ENCODE results near the gene AGBL3.
A peak's percentile ranks its signal among the peaks of the same experiment; 100 is the strongest.
"Not testable (repeated sequence)": the region's sequence is repeated elsewhere in the genome, so short reads cannot be mapped to it uniquely, and the experiment has no call there.

AGBL3 gene

DNA sequence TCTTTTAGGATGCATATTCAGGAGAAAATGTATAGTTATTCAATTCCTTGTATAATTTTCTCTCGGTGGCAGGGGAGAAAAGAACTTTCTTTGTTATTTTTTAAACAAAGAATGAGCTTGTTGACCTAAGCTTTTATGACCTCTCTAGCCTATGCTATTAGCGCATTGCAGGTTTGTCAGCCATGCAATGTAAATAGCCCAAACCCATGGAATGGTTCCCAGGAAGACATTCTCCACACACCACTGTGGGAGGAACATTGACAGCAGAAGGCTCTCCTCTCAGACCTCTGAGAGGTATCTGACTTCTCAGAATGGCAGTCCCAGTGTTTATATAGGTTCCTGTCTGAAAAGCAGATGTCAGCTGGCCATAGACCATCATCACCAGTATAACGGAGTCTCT lies 19.6 kb upstream of the AGBL3 start:
- whole genome bisulfite sequencing, 2 experiments (ENCODE audit: insufficient coverage in 2 of 2) = 83 to 100% methylated on average over 1 of the region's 3 CpGs
- no peaks in the 10 kb centered on the region for H3K9me3 ChIP-seq (ENCODE audit: control insufficient read depth, low read length)
- H3K27ac ChIP-seq (ENCODE audit: low read depth, low read length, severe bottlenecking) = no peak overlapping the region
- H3K4me3 ChIP-seq (ENCODE audit: extremely low read depth, insufficient read depth, low read length, poor library complexity, severe bottlenecking) = no peak overlapping the region
- H3K36me3 ChIP-seq (ENCODE audit: control insufficient read depth, insufficient read depth, low read length) = peaks cover 80% of the 10 kb centered on the region
- H3K4me1 ChIP-seq (ENCODE audit: control insufficient read depth, insufficient read depth, low read length, poor library complexity, severe bottlenecking) = no peaks in the 10 kb centered on the region

DNA sequence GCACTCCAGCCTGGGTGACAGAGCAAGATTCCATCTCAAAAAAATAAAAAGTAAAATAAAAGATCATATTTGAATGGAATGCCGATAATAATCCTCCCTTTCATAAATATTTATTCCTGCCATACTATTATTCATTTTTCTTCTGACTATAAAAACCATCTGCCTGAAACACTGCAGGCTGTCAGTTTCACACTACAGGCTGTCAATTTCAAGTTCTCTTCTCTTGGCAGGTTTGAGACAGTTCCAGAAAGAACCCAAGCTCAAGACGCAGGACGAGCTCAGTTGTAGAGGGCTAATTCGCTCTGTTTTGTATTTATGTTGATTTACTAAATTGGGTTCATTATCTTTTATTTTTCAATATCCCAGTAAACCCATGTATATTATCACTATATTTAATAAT lies 18.2 kb upstream of the AGBL3 start:
- no CpG with 5 or more reads among the region's 4 CpGs for WGBS, 2 experiments (ENCODE audit: insufficient coverage in 2 of 2)
- Histone ChIP-seq H3K4me3 (ENCODE audit: extremely low read depth, insufficient read depth, low read length, poor library complexity, severe bottlenecking) (no peak overlapping the region), H3K4me1 (ENCODE audit: control insufficient read depth, insufficient read depth, low read length, poor library complexity, severe bottlenecking) (no peaks in the 10 kb centered on the region), H3K36me3 (ENCODE audit: control insufficient read depth, insufficient read depth, low read length) (peaks cover 67% of the 10 kb centered on the region), H3K9me3 (ENCODE audit: control insufficient read depth, low read length) (no peaks in the 10 kb centered on the region), H3K27ac (ENCODE audit: low read depth, low read length, severe bottlenecking) (no peak overlapping the region)

DNA sequence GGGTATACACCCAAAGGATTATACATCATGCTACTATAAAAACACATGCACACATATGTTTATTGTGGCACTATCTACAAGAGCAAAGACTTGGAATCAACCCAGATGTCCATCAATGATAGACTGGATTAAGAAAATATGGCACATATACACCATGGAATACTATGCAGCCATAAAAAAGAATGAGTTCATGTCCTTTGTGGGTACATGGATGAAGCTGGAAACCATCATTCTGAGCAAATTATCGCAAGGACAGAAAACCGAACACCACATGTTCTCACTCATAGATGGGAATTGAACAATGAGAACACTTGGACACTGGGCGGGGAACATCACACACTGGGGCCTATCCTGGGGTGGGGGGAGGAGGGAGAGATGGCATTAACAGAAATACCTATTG lies 4.7 kb upstream of the AGBL3 start:
- H3K27ac ChIP-seq (ENCODE audit: low read depth, low read length, severe bottlenecking); H3K4me3 ChIP-seq (ENCODE audit: extremely low read depth, insufficient read depth, low read length, poor library complexity, severe bottlenecking); H3K4me1 ChIP-seq (ENCODE audit: control insufficient read depth, insufficient read depth, low read length, poor library complexity, severe bottlenecking); H3K36me3 ChIP-seq (ENCODE audit: control insufficient read depth, insufficient read depth, low read length); H3K9me3 ChIP-seq (ENCODE audit: control insufficient read depth, low read length): not testable (repeated sequence)
- WGBS, 2 experiments (ENCODE audit: insufficient coverage in 2 of 2) = 83% methylated on average over 1 of the region's 3 CpGs; no CpG with 5 or more reads in 1 of the 2 experiments

DNA sequence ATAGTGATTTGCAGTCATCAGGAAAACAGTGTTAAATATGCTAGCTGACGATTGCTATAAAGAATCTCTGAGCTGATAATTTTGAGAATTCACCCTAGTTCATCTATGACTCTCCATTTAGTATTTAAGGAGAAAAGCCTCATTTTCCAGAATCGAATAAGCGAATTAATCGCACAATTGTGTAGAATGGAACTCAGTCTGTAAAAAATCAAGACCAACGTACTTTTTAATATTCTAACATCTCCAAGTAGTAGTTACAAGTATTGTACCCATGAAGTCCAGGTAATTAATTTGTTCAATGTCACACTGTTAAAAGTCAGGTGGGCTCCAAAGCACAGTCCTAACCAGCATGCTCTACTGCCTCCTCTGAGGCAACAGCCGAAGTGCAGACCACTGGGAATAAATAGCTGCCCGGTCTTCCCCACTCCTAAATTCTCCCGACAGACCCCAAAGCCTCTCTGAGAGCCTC lies 380 bp upstream of the AGBL3 start:
- Histone ChIP-seq H3K36me3 (ENCODE audit: control insufficient read depth, insufficient read depth, low read length) (peaks cover 2% of the 10 kb centered on the region), H3K27ac (ENCODE audit: low read depth, low read length, severe bottlenecking) (no peak overlapping the region)

DNA sequence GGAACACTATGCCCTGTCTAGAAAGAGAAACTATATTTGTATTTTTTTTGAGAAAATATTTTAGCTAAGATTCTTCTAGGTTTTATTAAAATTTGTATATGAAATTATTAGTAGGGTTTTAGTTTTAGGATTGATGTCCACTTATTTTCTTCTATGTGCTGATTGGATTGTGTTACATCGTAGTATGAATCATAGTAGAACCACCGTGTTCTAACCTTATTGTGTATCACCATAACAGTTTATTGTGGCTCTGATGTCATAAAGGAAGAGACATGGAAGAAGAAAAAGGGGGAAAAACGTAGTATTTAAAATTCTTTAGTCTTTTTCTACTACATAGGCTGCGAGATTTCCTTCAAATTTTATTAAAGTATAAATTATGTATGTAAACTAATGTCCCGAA lies 1.9 kb downstream of the AGBL3 start:
- no peak overlapping the region for H3K27ac ChIP-seq (ENCODE audit: low read depth, low read length, severe bottlenecking)
- H3K9me3 ChIP-seq (ENCODE audit: control insufficient read depth, low read length) = no peaks in the 10 kb centered on the region
- peaks cover 2% of the 10 kb centered on the region for H3K36me3 ChIP-seq (ENCODE audit: control insufficient read depth, insufficient read depth, low read length)
- peaks cover 15% of the 10 kb centered on the region for H3K4me1 ChIP-seq (ENCODE audit: control insufficient read depth, insufficient read depth, low read length, poor library complexity, severe bottlenecking)
- WGBS, 2 experiments (ENCODE audit: insufficient coverage in 2 of 2) = no CpG with 5 or more reads among the region's 5 CpGs
- no peak overlapping the region for H3K4me3 ChIP-seq (ENCODE audit: extremely low read depth, insufficient read depth, low read length, poor library complexity, severe bottlenecking)

More for the DNA sequence above, 380 bp upstream of the AGBL3 start:
- Histone ChIP-seq H3K4me1 (ENCODE audit: control insufficient read depth, insufficient read depth, low read length, poor library complexity, severe bottlenecking) (no peaks in the 10 kb centered on the region), H3K9me3 (ENCODE audit: control insufficient read depth, low read length) (no peaks in the 10 kb centered on the region), H3K4me3 (ENCODE audit: extremely low read depth, insufficient read depth, low read length, poor library complexity, severe bottlenecking) (peak overlapping the region; percentile 72)
- WGBS, 2 experiments (ENCODE audit: insufficient coverage in 2 of 2) = 17 to 44% methylated on average over 2 to 3 of the region's 8 CpGs

DNA sequence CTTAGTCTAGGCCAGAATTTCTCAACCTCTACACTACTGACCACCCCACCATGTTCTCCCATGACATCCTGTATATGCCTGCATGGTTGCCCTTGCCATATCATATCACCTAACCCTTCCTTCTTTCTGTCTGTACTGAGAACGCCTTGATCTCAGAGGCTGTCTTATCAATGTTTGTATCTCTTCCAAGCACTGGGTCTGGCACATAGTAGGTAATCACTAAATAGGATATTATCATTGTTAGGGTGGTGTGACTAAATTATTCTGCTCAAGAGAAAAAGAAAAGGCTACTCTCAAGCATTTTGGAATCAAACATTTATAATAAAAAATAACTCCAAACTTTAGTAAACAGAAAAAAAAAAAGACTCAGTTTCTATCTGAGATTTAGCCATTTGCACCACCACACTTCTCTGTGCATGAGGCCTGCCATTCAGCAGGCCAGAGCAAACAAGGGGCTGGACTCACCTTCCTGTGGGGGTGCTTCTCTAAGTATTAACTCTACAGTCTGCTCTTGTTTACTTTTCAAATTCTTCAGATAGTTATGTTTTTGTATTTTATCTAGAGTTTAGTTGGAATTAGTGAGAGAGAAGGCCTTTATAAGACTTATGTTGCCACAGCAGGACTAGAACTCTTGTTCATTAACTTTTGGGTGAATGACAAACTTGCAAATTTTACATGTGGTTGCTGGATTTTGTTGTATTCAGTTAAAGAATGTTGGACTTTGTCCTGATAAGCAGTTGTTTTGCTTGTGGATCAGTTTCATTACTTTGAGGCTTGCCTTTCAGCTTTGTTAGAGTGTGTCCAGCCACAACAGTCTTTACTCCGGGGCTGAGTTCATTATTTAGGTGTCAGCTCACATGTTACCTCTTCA lies 5.4 kb downstream of the AGBL3 start:
- H3K4me1 ChIP-seq (ENCODE audit: control insufficient read depth, insufficient read depth, low read length, poor library complexity, severe bottlenecking) = peaks cover 15% of the 10 kb centered on the region
- peak overlapping the region; percentile 60 for H3K27ac ChIP-seq (ENCODE audit: low read depth, low read length, severe bottlenecking)
- WGBS, 2 experiments (ENCODE audit: insufficient coverage in 2 of 2) = 100% methylated on average over 1 of the region's 2 CpGs
- H3K4me3 ChIP-seq (ENCODE audit: extremely low read depth, insufficient read depth, low read length, poor library complexity, severe bottlenecking) = no peak overlapping the region
- peaks cover 14% of the 10 kb centered on the region for H3K36me3 ChIP-seq (ENCODE audit: control insufficient read depth, insufficient read depth, low read length)
- H3K9me3 ChIP-seq (ENCODE audit: control insufficient read depth, low read length) = no peaks in the 10 kb centered on the region

DNA sequence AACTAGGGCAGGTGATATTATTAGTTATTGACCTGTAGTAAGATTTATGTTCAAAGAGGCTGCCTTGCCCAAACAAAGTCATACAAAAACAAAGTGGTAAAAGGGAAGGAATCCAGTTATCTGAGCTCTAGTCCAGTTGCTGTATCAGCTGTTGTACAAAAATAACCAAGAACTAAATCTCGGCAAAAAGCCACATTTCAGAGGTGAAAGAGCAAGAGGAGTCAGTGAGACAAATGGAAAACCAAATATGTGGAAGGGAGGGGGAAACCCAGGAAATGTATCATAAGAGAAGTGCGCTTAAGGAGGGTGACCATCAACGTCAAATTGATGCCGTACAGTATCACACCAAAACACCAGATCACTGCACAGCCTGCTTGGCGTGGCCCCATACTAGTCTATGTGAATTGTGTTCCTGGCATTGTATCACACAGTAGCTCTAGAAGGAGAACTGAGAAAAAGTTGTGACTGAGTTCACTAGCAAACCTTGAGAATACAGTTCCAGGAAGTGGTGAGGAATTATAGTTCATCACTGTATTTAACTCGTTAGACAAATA lies 6.4 kb downstream of the AGBL3 start:
- peaks cover 14% of the 10 kb centered on the region for H3K36me3 ChIP-seq (ENCODE audit: control insufficient read depth, insufficient read depth, low read length)
- WGBS, 2 experiments (ENCODE audit: insufficient coverage in 2 of 2) = 75 to 88% methylated on average over 2 to 6 of the region's 6 CpGs
- H3K27ac ChIP-seq (ENCODE audit: low read depth, low read length, severe bottlenecking) = no peak overlapping the region
- peaks cover 15% of the 10 kb centered on the region for H3K4me1 ChIP-seq (ENCODE audit: control insufficient read depth, insufficient read depth, low read length, poor library complexity, severe bottlenecking)
- no peak overlapping the region for H3K4me3 ChIP-seq (ENCODE audit: extremely low read depth, insufficient read depth, low read length, poor library complexity, severe bottlenecking)
- no peaks in the 10 kb centered on the region for H3K9me3 ChIP-seq (ENCODE audit: control insufficient read depth, low read length)

DNA sequence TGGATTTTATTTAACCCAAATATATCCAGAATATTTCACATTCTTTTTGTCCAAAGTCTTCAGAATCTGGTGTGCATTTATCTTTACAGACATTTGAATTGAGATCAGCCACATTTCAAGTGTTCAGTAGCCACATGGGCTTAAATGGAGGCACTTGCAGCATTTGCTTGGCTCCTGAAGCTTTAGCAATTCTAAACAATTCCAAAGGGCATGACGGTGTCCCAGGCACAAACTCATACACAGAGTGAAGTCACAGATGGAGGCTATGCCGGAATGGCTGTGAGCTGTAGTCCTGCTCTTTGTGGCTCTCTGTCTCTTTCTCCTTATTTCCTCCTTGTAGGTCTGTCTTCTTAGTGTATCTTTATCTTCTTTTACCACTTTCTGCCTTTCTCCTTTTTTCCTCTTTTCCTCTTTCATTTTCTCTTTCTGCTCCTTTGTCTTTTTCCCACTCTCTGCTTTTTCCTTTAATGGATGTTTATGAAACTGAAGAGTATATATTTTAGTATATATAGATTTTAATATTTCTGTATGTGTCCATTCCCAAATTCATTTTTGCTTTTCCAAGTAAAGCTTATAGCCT lies 7.7 kb downstream of the AGBL3 start:
- Histone ChIP-seq H3K27ac (ENCODE audit: low read depth, low read length, severe bottlenecking) (no peak overlapping the region), H3K4me3 (ENCODE audit: extremely low read depth, insufficient read depth, low read length, poor library complexity, severe bottlenecking) (no peak overlapping the region), H3K36me3 (ENCODE audit: control insufficient read depth, insufficient read depth, low read length) (peaks cover 14% of the 10 kb centered on the region), H3K9me3 (ENCODE audit: control insufficient read depth, low read length) (no peaks in the 10 kb centered on the region), H3K4me1 (ENCODE audit: control insufficient read depth, insufficient read depth, low read length, poor library complexity, severe bottlenecking) (peaks cover 15% of the 10 kb centered on the region)
- 100% methylated on average over 2 of the region's 2 CpGs for WGBS, 2 experiments (ENCODE audit: insufficient coverage in 2 of 2)

DNA sequence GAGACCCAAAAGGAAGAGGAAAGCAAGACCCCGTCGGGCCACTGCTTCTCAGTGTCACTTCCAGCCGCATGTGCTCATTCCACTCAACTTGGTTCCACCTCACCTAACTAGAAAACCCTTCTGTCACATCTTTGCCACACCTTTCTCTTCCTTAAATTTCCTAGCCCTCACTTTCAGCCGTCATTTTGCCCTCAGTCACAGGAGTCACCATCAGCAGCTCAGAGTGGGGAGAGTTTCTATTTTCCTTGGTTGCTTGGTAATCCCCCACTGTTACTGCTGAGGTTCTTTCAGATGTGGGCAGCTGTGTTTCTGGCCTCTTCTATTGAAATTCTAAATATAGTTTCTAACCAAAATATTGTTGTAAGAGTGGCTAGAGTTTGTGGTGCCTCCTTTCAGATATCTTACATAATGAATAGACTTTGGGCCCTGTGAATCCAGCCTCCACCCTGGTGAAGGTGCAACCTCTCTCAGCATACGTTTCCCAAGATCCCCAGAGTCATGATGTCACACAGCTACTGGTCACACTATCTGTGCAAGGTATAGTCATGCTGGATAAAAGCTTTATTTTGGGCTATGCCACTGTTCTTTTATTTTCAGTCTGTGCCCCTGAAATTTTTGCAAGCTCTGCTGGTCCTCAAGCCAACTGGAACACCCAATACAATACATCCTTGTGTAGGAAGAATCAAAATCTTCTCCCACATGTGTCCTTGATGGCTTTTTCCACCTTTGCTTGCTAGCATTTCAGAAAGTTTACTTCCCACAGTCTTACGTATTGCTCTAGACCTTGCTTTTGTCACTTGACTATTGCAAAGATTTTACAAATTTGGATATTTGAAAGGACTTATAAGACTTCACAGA lies 9.2 kb downstream of the AGBL3 start:
- Histone ChIP-seq H3K4me1 (ENCODE audit: control insufficient read depth, insufficient read depth, low read length, poor library complexity, severe bottlenecking) (peaks cover 15% of the 10 kb centered on the region), H3K9me3 (ENCODE audit: control insufficient read depth, low read length) (no peaks in the 10 kb centered on the region), H3K27ac (ENCODE audit: low read depth, low read length, severe bottlenecking) (peak overlapping the region; percentile 3), H3K4me3 (ENCODE audit: extremely low read depth, insufficient read depth, low read length, poor library complexity, severe bottlenecking) (no peak overlapping the region), H3K36me3 (ENCODE audit: control insufficient read depth, insufficient read depth, low read length) (peaks cover 14% of the 10 kb centered on the region)
- WGBS, 2 experiments (ENCODE audit: insufficient coverage in 2 of 2) = 67 to 83% methylated on average over 1 to 3 of the region's 6 CpGs

DNA sequence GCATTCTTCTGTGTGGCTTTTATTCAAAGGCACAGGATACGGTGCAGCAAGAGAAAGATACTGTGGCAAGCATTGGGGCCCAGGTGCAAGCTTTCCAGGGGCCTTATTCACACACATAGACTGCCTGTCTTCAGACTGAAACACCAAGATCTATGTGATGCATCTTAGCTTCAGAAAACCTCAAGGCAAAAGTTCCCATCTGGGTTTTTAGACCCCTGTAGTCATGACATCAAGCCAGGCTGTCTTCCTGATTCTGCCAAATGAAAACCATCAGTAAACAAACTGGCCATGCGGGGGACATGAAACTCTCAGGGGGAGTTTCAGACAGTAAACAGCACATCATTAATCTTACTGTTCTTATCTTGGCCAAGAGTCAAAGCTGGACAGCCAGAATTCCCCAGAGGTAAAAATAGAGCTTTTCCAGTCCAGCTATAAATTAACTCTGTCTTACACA lies 9.8 kb downstream of the AGBL3 start:
- H3K27ac ChIP-seq (ENCODE audit: low read depth, low read length, severe bottlenecking) = peak overlapping the region; percentile 3
- H3K4me1 ChIP-seq (ENCODE audit: control insufficient read depth, insufficient read depth, low read length, poor library complexity, severe bottlenecking) = peaks cover 15% of the 10 kb centered on the region
- no peaks in the 10 kb centered on the region for H3K9me3 ChIP-seq (ENCODE audit: control insufficient read depth, low read length)
- WGBS, 2 experiments (ENCODE audit: insufficient coverage in 2 of 2) = 92 to 100% methylated on average over 1 to 2 of the region's 2 CpGs
- H3K4me3 ChIP-seq (ENCODE audit: extremely low read depth, insufficient read depth, low read length, poor library complexity, severe bottlenecking) = no peak overlapping the region
- H3K36me3 ChIP-seq (ENCODE audit: control insufficient read depth, insufficient read depth, low read length) = peaks cover 14% of the 10 kb centered on the region

Measured in mesodermal cell (in vitro differentiated cells).